HG02678 (cell line): Measurements from ENCODE around the gene VKORC1L1.
A peak's percentile ranks its signal among the peaks of the same experiment; 100 is the strongest.
"Not testable (repeated sequence)": the region's sequence is repeated elsewhere in the genome, so short reads cannot be mapped to it uniquely, and the experiment has no call there.

ENCODE experiments used
- ATAC-seq: cut with Tn5 transposase; IDR thresholded peaks from one replicate; pipeline ENCODE4 v1.9.1; 2021; ENCODE audit warnings: mild to moderate bottlenecking, moderate library complexity; ENCODE audit not compliant: unreplicated experiment

The VKORC1L1 gene

GRCh38 chr7:65872776-65873581, at the start of gene VKORC1L1:
Gene VKORC1L1, plus strand, starts transcription at chr7:65873074. Its CDS starts 298 bp downstream, at chr7:65873372.
- peak; percentile 89 for ATAC-seq

- ATAC-seq: no peak
Observed at GRCh38 chr7:65827366-65827765, 45.5 kb upstream of the VKORC1L1 start.

GRCh38 chr7:65832281-65832680, 40.6 kb upstream of the VKORC1L1 start:
- ATAC-seq: no peak

- ATAC-seq: not testable (repeated sequence)
Observed at GRCh38 chr7:65836684-65837083, 36.2 kb upstream of the VKORC1L1 start.

- not testable (repeated sequence) for ATAC-seq
Observed at GRCh38 chr7:65837541-65837956, 35.3 kb upstream of the VKORC1L1 start.

GRCh38 chr7:65839846-65840245, 33.0 kb upstream of the VKORC1L1 start:
- ATAC-seq: no peak

- ATAC-seq: no peak
Observed at GRCh38 chr7:65840446-65840845, 32.4 kb upstream of the VKORC1L1 start.

GRCh38 chr7:65843616-65844015, 29.3 kb upstream of the VKORC1L1 start:
- not testable (repeated sequence) for ATAC-seq

- no peak for ATAC-seq
Observed at GRCh38 chr7:65846008-65846570, 26.8 kb upstream of the VKORC1L1 start.

- not testable (repeated sequence) for ATAC-seq
Observed at GRCh38 chr7:65853426-65853825, 19.4 kb upstream of the VKORC1L1 start.

- not testable (repeated sequence) for ATAC-seq
Observed at GRCh38 chr7:65853892-65854291, 19.0 kb upstream of the VKORC1L1 start.

- ATAC-seq: not testable (repeated sequence)
Observed at GRCh38 chr7:65857321-65857894, 15.5 kb upstream of the VKORC1L1 start.

GRCh38 chr7:65858660-65859059, 14.2 kb upstream of the VKORC1L1 start:
- not testable (repeated sequence) for ATAC-seq

- not testable (repeated sequence) for ATAC-seq
Observed at GRCh38 chr7:65866244-65866643, 6.6 kb upstream of the VKORC1L1 start.

GRCh38 chr7:65867681-65868080, 5.2 kb upstream of the VKORC1L1 start:
- not testable (repeated sequence) for ATAC-seq

GRCh38 chr7:65869312-65869711, 3.6 kb upstream of the VKORC1L1 start:
- ATAC-seq: not testable (repeated sequence)

- ATAC-seq: not testable (repeated sequence)
Observed at GRCh38 chr7:65871451-65871850, 1.4 kb upstream of the VKORC1L1 start.

GRCh38 chr7:65873582-65874193, 814 bp downstream of the VKORC1L1 start:
- peak; percentile 34 for ATAC-seq

GRCh38 chr7:65875715-65876114, 2.8 kb downstream of the VKORC1L1 start:
- not testable (repeated sequence) for ATAC-seq

GRCh38 chr7:65879292-65880153, 6.6 kb downstream of the VKORC1L1 start:
- not testable (repeated sequence) for ATAC-seq
